ENCODE results near the gene PELO. TPM values are rescaled to one million over a fixed set of nuclear protein-coding genes. Genes with fewer than 3 reads are reported as not detected.
"Not testable (repeated sequence)": the region's sequence is repeated elsewhere in the genome, so short reads cannot be mapped to it uniquely, and the experiment has no call there.

The PELO gene
- total RNA-seq, 1 donor from 2014 or later, result 20.0 TPM

DNA sequence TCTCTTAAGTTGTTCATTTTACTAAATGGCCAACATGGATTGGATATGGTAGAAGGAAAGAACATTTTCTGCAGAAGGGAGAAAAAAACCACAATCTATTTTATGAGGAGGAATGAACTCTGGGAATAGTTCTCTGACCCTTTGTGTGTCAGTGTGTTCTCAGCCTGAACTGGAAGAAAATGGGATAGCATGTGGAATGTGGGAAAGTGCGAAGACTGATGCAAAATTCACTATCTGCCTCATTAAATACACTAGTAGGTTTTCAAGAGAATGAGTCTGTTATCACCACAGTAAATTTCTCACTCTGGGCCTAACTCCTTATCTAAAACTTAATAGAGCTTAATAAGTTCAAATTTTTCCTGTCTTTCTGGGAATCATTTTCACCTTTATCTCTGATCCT is 22.7 kb downstream of the PELO start:
- Mint-ChIP-seq H3K4me3 (no peak overlapping the region), H3K9me3 (no peaks in the 10 kb centered on the region), H3K27me3 (peaks cover 2% of the 10 kb centered on the region), H3K4me1 (peaks cover 5% of the 10 kb centered on the region), H3K36me3 (ENCODE audit: low read depth) (peaks cover 6% of the 10 kb centered on the region), H3K27ac (no peak overlapping the region)
- intact Hi-C loops (cut with micrococcal nuclease), result no loop called here
- no peak for DNase-seq

DNA sequence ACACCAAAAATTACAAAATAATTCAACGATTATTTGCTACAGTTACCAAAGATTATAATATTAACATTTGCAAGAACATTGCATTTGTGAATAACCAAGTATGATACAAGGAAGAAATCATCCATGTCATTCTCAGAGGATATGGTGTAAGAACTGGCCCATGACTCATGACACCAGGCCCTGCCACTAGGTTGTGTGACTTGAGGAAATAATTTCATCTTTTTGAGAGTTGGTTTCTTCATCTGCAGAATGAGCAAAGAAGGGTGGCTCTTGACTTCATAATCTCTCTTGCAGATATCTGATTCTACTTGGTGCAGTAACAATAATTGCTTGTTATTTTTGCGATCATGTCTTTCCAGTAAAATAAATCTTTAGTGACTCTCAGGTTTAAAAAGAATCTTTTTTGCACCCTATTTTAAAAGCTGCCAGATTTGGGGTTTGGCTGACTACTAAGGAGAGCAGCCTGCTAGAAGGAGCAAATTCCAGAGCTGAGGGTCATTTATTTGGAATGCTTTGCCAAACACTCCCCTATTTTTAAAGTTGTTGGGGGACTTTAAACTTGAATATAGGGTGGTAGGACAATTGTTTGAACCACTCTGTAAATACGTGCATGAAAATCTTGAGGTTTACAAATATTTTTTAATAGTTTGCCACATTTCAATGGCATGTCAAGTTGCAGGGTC is 23.5 kb downstream of the PELO start:
- H3K9me3 Mint-ChIP-seq, result no peaks in the 10 kb centered on the region
- no peak for DNase-seq
- intact Hi-C loops (cut with micrococcal nuclease), result no loop called here

DNA sequence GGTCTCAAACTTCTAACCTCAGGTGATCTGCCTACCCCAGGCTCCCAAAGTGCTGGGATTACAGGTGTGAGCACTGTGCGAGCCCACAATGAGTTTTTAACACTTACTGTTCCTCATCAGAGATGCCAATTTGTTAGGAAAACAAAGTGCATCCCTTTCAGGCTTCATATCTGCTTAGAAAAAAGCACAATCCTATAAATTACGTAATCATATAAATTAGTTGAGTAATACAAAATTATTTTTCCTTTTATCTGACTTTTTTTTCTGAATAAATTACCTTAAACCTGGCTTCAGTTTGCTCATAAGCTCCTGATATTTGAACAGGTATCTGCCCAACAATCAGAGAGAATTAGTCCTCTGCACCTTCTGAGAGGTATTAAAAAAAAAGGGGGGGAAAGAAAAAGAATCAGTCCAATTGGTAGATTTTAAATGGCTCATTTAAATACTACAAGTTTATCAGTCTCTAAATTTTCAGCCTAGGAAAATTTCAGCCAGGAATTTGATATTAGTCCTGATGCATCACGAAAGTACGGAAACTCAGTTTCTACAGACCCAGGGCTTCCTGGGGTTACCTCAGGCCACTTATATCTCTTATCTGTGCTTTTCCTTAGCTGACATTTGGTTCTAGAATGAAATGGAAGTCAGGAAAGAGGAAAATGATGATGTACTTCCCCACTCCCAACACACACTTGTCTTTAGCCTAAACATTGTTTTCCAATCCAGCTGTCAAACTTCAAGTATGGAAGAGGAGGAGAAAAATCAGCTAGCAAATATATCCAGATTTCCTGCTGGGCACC is 26.8 kb downstream of the PELO start:
- H3K4me1 Mint-ChIP-seq, result peaks cover 2% of the 10 kb centered on the region
- intact Hi-C loops (cut with micrococcal nuclease), result no loop called here
- H3K9me3 Mint-ChIP-seq, result no peaks in the 10 kb centered on the region
- DNase-seq, result no peak
- H3K27me3 Mint-ChIP-seq, result peaks cover 5% of the 10 kb centered on the region
- no peak overlapping the region for H3K4me3 Mint-ChIP-seq
- H3K36me3 Mint-ChIP-seq (ENCODE audit: low read depth), result no peaks in the 10 kb centered on the region
- H3K27ac Mint-ChIP-seq, result no peak overlapping the region

More for the DNA sequence above, 23.5 kb downstream of the PELO start:
- Mint-ChIP-seq H3K4me1 (peaks cover 5% of the 10 kb centered on the region), H3K27me3 (peaks cover 3% of the 10 kb centered on the region), H3K27ac (no peak overlapping the region), H3K4me3 (no peak overlapping the region), H3K36me3 (ENCODE audit: low read depth) (peaks cover 3% of the 10 kb centered on the region)

DNA sequence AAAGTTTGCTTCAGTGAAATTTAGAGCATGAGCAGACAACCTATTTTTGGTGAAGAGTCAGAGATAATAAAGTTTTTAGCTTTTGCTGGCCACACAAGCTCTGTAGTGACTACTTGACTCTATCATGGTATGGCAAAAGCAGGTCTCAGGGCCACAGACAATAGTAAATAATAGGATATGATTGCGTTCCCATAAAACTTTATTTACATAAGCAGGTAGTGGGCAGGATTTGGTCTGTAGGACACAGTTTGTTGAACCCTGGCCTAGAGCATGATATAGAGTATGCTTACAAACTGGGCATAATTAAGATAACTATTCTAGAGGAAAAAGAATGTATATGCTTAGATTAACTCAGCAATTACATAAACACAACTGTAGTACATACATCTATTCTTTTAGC is 30.1 kb downstream of the PELO start:
- Mint-ChIP-seq H3K27me3 (peaks cover 5% of the 10 kb centered on the region), H3K27ac (no peak overlapping the region), H3K4me3 (no peak overlapping the region), H3K4me1 (no peaks in the 10 kb centered on the region), H3K36me3 (ENCODE audit: low read depth) (no peaks in the 10 kb centered on the region), H3K9me3 (no peaks in the 10 kb centered on the region)
- intact Hi-C loops (cut with micrococcal nuclease), result no loop called here
- no peak for DNase-seq

GRCh38 chr5:52818360-52818759 is 30.6 kb downstream of the PELO start:
- H3K27me3 Mint-ChIP-seq, result peaks cover 5% of the 10 kb centered on the region
- no peaks in the 10 kb centered on the region for H3K9me3 Mint-ChIP-seq
- DNase-seq, result no peak
- no peak overlapping the region for H3K27ac Mint-ChIP-seq
- H3K4me3 Mint-ChIP-seq, result no peak overlapping the region
- intact Hi-C loops (cut with micrococcal nuclease), result no loop called here
- no peaks in the 10 kb centered on the region for H3K4me1 Mint-ChIP-seq
- H3K36me3 Mint-ChIP-seq (ENCODE audit: low read depth), result no peaks in the 10 kb centered on the region

GRCh38 chr5:52818807-52819206 is 31.1 kb downstream of the PELO start:
- intact Hi-C loops (cut with micrococcal nuclease); H3K4me3 Mint-ChIP-seq; H3K4me1 Mint-ChIP-seq; H3K36me3 Mint-ChIP-seq (ENCODE audit: low read depth); H3K27me3 Mint-ChIP-seq; DNase-seq; H3K9me3 Mint-ChIP-seq; H3K27ac Mint-ChIP-seq: not testable (repeated sequence)

GRCh38 chr5:52821901-52822300 is 34.2 kb downstream of the PELO start:
- intact Hi-C loops (cut with micrococcal nuclease), result no loop called here
- Mint-ChIP-seq H3K9me3 (peaks cover under 1% of the 10 kb centered on the region), H3K4me1 (peaks cover 9% of the 10 kb centered on the region), H3K4me3 (no peak overlapping the region), H3K27me3 (no peaks in the 10 kb centered on the region), H3K36me3 (ENCODE audit: low read depth) (no peaks in the 10 kb centered on the region), H3K27ac (no peak overlapping the region)
- no peak for DNase-seq

DNA sequence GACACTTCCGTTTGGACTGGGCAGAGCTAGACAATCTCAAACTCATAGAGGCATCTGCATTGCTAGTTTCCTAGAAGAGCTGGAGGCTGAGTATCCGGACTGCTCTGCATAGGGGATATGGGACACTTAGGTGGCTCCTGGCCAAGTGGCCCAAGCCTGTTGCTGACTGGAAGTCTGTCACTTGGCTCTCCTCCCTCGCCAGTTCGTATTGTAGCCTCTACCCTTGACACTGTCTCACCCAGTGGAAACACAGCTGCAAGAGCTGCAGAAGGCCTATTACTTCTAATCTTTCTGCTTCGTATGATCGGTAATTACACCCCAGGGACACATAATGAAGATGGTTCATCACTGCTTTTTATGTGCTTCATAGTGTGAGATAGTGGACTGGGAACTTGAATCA is 34.7 kb downstream of the PELO start:
- no peak for DNase-seq
- H3K9me3 Mint-ChIP-seq, result peaks cover 6% of the 10 kb centered on the region
- no peak overlapping the region for H3K4me3 Mint-ChIP-seq
- peaks cover 9% of the 10 kb centered on the region for H3K4me1 Mint-ChIP-seq
- H3K27me3 Mint-ChIP-seq, result no peaks in the 10 kb centered on the region
- no peaks in the 10 kb centered on the region for H3K36me3 Mint-ChIP-seq (ENCODE audit: low read depth)
- intact Hi-C loops (cut with micrococcal nuclease), result no loop called here
- no peak overlapping the region for H3K27ac Mint-ChIP-seq

DNA sequence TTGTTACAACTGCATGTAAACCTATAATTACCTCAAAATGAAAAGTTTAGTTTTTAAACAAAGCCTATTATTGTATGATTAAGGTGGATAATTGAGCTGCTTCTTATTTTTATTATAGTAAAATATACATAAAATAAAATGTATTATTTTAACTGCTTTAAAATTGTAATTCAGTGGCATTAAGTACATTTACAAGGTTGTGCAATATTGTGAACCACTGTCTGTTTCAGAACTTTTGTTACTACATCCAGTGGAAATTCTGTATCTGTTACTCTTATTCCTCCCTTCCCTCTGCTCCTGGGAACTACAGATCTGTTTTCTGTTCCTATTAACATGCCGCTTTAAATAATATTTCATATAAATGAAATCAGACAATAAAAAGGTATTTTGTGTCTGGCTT is 37.1 kb downstream of the PELO start:
- Mint-ChIP-seq H3K27me3 (no peaks in the 10 kb centered on the region), H3K27ac (no peak overlapping the region), H3K4me1 (peaks cover 9% of the 10 kb centered on the region), H3K9me3 (peaks cover 13% of the 10 kb centered on the region), H3K36me3 (ENCODE audit: low read depth) (no peaks in the 10 kb centered on the region), H3K4me3 (no peak overlapping the region)
- intact Hi-C loops (cut with micrococcal nuclease), result no loop called here
- no peak for DNase-seq

DNA sequence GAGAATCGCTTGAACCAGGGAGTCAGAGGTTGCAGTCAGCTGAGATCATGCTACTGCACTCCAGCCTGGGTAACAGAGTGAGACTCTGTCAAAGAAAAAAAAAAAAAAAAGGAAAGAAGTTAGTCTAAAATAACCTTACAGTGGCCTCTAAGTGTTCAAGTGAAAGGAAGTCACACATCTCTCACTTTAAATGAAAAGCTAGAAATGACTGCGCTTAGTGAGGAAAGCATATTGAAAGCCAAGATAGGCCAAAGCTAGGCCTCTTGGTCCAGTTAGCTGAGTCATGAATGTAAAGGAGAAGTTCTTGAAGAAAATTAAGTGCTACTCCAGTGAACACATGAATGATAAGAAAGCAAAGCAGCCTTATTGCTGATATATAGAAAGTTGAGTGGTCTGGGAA is 38.1 kb downstream of the PELO start:
- peaks cover 9% of the 10 kb centered on the region for H3K4me1 Mint-ChIP-seq
- peak overlapping the region; percentile 36 for H3K27ac Mint-ChIP-seq
- H3K9me3 Mint-ChIP-seq, result peaks cover 13% of the 10 kb centered on the region
- no peaks in the 10 kb centered on the region for H3K27me3 Mint-ChIP-seq
- no peak for DNase-seq
- no peak overlapping the region for H3K4me3 Mint-ChIP-seq
- intact Hi-C loops (cut with micrococcal nuclease), result no loop called here
- H3K36me3 Mint-ChIP-seq (ENCODE audit: low read depth), result no peaks in the 10 kb centered on the region

GRCh38 chr5:52827815-52828214 is 40.1 kb downstream of the PELO start:
- intact Hi-C loops (cut with micrococcal nuclease), result no loop called here
- H3K36me3 Mint-ChIP-seq (ENCODE audit: low read depth), result no peaks in the 10 kb centered on the region
- H3K4me3 Mint-ChIP-seq, result no peak overlapping the region
- H3K9me3 Mint-ChIP-seq, result peaks cover 18% of the 10 kb centered on the region
- peaks cover 9% of the 10 kb centered on the region for H3K4me1 Mint-ChIP-seq
- H3K27ac Mint-ChIP-seq, result no peak overlapping the region
- no peaks in the 10 kb centered on the region for H3K27me3 Mint-ChIP-seq
- no peak for DNase-seq

- no peak for DNase-seq
- Mint-ChIP-seq H3K27ac (no peak overlapping the region), H3K9me3 (peaks cover 18% of the 10 kb centered on the region), H3K4me3 (no peak overlapping the region), H3K4me1 (peaks cover 10% of the 10 kb centered on the region), H3K36me3 (ENCODE audit: low read depth) (no peaks in the 10 kb centered on the region), H3K27me3 (no peaks in the 10 kb centered on the region)
- intact Hi-C loops (cut with micrococcal nuclease), result no loop called here
Observed at GRCh38 chr5:52829664-52830063, 41.9 kb downstream of the PELO start.

GRCh38 chr5:52830650-52831049 is 42.9 kb downstream of the PELO start:
- Mint-ChIP-seq H3K4me1 (peaks cover 7% of the 10 kb centered on the region), H3K27ac (no peak overlapping the region), H3K36me3 (ENCODE audit: low read depth) (no peaks in the 10 kb centered on the region), H3K4me3 (no peak overlapping the region), H3K9me3 (peaks cover 18% of the 10 kb centered on the region), H3K27me3 (no peaks in the 10 kb centered on the region)
- intact Hi-C loops (cut with micrococcal nuclease), result no loop called here
- DNase-seq, result no peak

DNA sequence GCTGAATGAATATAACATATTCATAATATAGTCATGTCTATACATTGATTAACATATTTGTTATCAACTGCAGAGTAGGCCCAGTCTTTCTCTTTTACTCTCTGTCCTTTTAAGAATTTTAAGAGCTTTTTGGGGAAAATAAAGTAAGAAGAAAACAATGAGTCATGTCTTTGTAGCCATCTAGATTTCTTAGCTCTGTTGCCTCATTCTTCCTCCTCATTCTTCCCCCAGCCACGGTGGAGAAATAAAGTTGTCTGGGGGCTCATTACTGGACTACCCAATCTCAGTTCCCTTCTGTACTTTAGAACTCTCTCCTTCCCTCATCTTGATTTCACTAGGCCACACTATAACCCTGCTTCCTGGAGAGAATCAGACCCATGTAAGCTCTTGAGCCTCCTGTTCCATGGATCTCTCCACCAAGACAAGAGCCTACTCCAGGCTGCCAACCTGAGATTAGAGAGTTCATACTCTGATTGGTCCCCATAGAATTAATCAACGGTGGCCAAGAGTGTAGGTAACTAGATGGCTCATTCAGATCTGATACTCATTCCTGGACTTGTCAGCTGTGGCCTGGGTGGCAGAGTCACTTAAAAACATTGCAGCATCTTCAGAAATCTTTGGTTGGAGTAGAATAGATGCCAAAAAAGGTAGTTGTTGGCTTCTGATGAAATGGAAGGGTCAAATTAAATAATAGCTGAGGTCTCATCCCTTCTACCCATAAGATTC is 44.2 kb downstream of the PELO start:
- Mint-ChIP-seq H3K27ac (no peak overlapping the region), H3K27me3 (peaks cover 2% of the 10 kb centered on the region), H3K9me3 (peaks cover 17% of the 10 kb centered on the region), H3K4me1 (peaks cover 2% of the 10 kb centered on the region), H3K36me3 (ENCODE audit: low read depth) (no peaks in the 10 kb centered on the region), H3K4me3 (no peak overlapping the region)
- intact Hi-C loops (cut with micrococcal nuclease), result no loop called here
- DNase-seq, result no peak
